A375 (cell line): ENCODE data around the gene LORICRIN. TPM values are rescaled to one million over a fixed set of nuclear protein-coding genes. Genes with fewer than 3 reads are reported as not detected.

Experiments
- total RNA-seq: library from RNA; depleted of rRNA; stranded (reverse); fragments of >200 nt; shearing (Covaris generic); gene quantifications from 2 replicates; pipeline ENCODE4 v1.2.3, GENCODE V29; 2014; rRNA removed

The LORICRIN gene, protein sequence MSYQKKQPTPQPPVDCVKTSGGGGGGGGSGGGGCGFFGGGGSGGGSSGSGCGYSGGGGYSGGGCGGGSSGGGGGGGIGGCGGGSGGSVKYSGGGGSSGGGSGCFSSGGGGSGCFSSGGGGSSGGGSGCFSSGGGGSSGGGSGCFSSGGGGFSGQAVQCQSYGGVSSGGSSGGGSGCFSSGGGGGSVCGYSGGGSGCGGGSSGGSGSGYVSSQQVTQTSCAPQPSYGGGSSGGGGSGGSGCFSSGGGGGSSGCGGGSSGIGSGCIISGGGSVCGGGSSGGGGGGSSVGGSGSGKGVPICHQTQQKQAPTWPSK
- total RNA-seq: not detected in 2 replicates

DNA sequence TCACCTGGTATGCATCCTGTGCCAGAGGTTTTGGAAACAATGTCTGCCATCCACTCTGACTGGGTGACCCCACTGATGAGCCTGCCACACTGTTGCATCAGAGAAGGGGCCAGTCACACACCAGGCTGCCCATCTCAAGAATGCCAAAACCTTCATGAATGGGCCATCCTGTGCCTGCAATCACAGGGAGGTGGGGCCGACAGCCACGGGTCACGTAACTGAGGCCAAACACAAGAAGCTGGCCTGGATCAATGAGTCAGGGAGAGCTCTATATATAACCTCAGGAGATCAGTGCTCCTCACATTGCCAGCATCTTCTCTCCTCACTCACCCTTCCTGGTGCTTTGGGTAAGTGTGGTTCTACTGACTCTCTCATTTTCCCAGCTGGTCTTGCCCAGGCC, at the start of gene LORICRIN:
Gene LORICRIN, plus strand, starts transcription at position 301 of the 400 bp plus-strand sequence. CDS start 1,263 bp downstream, outside the sequence.

DNA sequence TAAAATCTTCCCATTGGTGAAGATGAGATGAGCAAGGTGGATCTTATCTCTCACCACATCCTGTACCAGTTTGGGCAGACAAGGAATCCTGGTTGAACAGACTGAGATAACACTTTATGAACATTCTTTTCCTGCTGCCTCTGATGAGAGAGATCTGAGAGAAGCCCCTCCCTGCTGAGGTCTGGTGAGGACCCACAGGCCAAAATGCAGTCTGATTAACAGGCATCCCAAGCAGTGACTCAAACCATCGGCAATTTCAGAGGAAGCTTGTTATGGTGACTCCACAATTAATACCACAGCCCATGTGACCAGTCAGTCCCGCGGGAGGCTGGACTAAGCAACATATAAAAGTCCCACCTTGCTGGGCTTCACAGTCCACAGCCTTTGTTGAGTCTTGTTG, 42.3 kb upstream of the LORICRIN start, which contains the start of gene PRR9:
Gene PRR9, plus strand, starts transcription at position 373 of the 400 bp plus-strand sequence. CDS start 561 bp downstream, outside the sequence.

Other genes starting within 250 kb of the LORICRIN start
- gene SPRR1B, start 228.5 kb upstream of the LORICRIN start, total RNA-seq: not detected in 2 replicates
- gene SPRR2D, start 218.6 kb upstream of the LORICRIN start, total RNA-seq: 0.40 and 1.4 TPM in 2 replicates
- not detected in 2 replicates for gene SPRR2A, start 202.2 kb upstream of the LORICRIN start, total RNA-seq
- not detected in 2 replicates for gene SPRR2B, start 188.1 kb upstream of the LORICRIN start, total RNA-seq
- not detected in 2 replicates for gene SPRR2E, start 165.2 kb upstream of the LORICRIN start, total RNA-seq
- gene SPRR2F, start 146.2 kb upstream of the LORICRIN start, total RNA-seq: not detected in 2 replicates
- not detected in 2 replicates for gene SPRR2G, start 108.8 kb upstream of the LORICRIN start, total RNA-seq
- gene LELP1, start 56.3 kb upstream of the LORICRIN start, total RNA-seq: not detected in 2 replicates
- gene PRR9, start 42.1 kb upstream of the LORICRIN start, total RNA-seq: not detected in 2 replicates
- gene PGLYRP3, start 53.3 kb downstream of the LORICRIN start, total RNA-seq: not detected in 2 replicates
- gene PGLYRP4, start 89.2 kb downstream of the LORICRIN start, total RNA-seq: not detected in 2 replicates
- gene S100A9, start 98.2 kb downstream of the LORICRIN start, total RNA-seq: not detected in 2 replicates
- not detected in 2 replicates for gene S100A12, start 115.9 kb downstream of the LORICRIN start, total RNA-seq
- not detected in 2 replicates for gene S100A8, start 131.4 kb downstream of the LORICRIN start, total RNA-seq
- gene S100A7A, start 156.8 kb downstream of the LORICRIN start, total RNA-seq: not detected in 2 replicates
- gene S100A7, start 201.0 kb downstream of the LORICRIN start, total RNA-seq: not detected in 2 replicates